SK-N-SH treated with all-trans-retinoic acid at 6 μM for 48 hours (cell line): ENCODE measurements around the gene CRAT.

Experiments
- ATAC-seq: fragments of 200-7000 bp; cut with Tn5 transposase; 3 replicates; pipeline ENCODE4 v1.9.1; 2020; ENCODE audit warnings: mild to moderate bottlenecking, moderate library complexity
- ARNTL ChIP-seq: fragments of 450-650 bp; formaldehyde crosslinking; IDR thresholded peaks from 2 replicates; pipeline ENCODE4 v1.5.0; 2020; ENCODE audit warnings: low read depth, mild to moderate bottlenecking, moderate library complexity, borderline replicate concordance
- BACH2 ChIP-seq: fragments of 250-450 bp; sonication (Bioruptor Pico); IDR thresholded peaks from 2 replicates; pipeline ENCODE4 v1.9.0; 2021; ENCODE audit warnings: mild to moderate bottlenecking, borderline replicate concordance
- CSDC2 ChIP-seq: fragments of 250-450 bp; sonication (Bioruptor Pico); IDR thresholded peaks from 2 replicates; pipeline ENCODE4 v1.5.0; 2020; ENCODE audit warnings: mild to moderate bottlenecking, moderate library complexity
- CSRNP3 ChIP-seq: fragments of 250-450 bp; sonication (Bioruptor Pico); IDR thresholded peaks from 2 replicates; pipeline ENCODE4 v1.5.1; 2021; ENCODE audit warnings: mild to moderate bottlenecking, moderate library complexity
- ESRRG ChIP-seq: fragments of 250-450 bp; sonication (Bioruptor Pico); IDR thresholded peaks from 2 replicates; pipeline ENCODE4 v1.6.1; 2021; ENCODE audit warnings: mild to moderate bottlenecking
- ISL1 ChIP-seq: fragments of 250-450 bp; sonication (Bioruptor Pico); IDR thresholded peaks from 2 replicates; pipeline ENCODE4 v2.1.2; 2022; ENCODE audit warnings: mild to moderate bottlenecking, moderate library complexity
- OSR1 ChIP-seq: fragments of 250-450 bp; sonication (Bioruptor Pico); IDR thresholded peaks from 2 replicates; pipeline ENCODE4 v1.8.0; 2022; ENCODE audit warnings: moderate library complexity, mild to moderate bottlenecking, inconsistent platforms
- PATZ1 ChIP-seq: fragments of 250-450 bp; sonication (Bioruptor Pico); IDR thresholded peaks from 2 replicates; pipeline ENCODE4 v1.8.0; 2020; ENCODE audit warnings: mild to moderate bottlenecking, moderate library complexity, borderline replicate concordance
- POU6F1 ChIP-seq: fragments of 250-450 bp; sonication (Bioruptor Pico); IDR thresholded peaks from 2 replicates; pipeline ENCODE4 v1.8.0; 2021; ENCODE audit warnings: low read depth, mild to moderate bottlenecking, moderate library complexity, borderline replicate concordance
- PPARA ChIP-seq: fragments of 250-450 bp; sonication (Bioruptor Pico); IDR thresholded peaks from 2 replicates; pipeline ENCODE4 v1.5.0; 2020; ENCODE audit warnings: mild to moderate bottlenecking, borderline replicate concordance
- RARB ChIP-seq: fragments of 250-450 bp; sonication (Bioruptor Pico); IDR thresholded peaks from 2 replicates; pipeline ENCODE4 v1.8.0; 2021; ENCODE audit warnings: mild to moderate bottlenecking, moderate library complexity
- SNAI2 ChIP-seq: fragments of 250-450 bp; sonication (Bioruptor Pico); IDR thresholded peaks from 2 replicates; pipeline ENCODE4 v1.5.0; 2020; ENCODE audit warnings: mild to moderate bottlenecking, moderate library complexity
- TCF4 ChIP-seq: fragments of 250-450 bp; sonication (Bioruptor Pico); IDR thresholded peaks from 2 replicates; pipeline ENCODE4 v1.8.0; 2021; ENCODE audit warnings: mild to moderate bottlenecking, moderate library complexity, borderline replicate concordance
- TOX ChIP-seq: fragments of 250-450 bp; sonication (Bioruptor Pico); IDR thresholded peaks from 2 replicates; pipeline ENCODE4 v1.8.0; 2021; ENCODE audit warnings: mild to moderate bottlenecking, moderate library complexity, borderline replicate concordance
- ZC3H10 ChIP-seq: fragments of 250-450 bp; sonication (Bioruptor Pico); IDR thresholded peaks from 2 replicates; pipeline ENCODE4 v1.5.1; 2021; ENCODE audit warnings: mild to moderate bottlenecking, moderate library complexity
- ZFP3 ChIP-seq: fragments of 250-450 bp; sonication (Bioruptor Pico); IDR thresholded peaks from 2 replicates; pipeline ENCODE4 v1.5.0; 2020; ENCODE audit warnings: mild to moderate bottlenecking, moderate library complexity
- ZFP30 ChIP-seq: fragments of 450-650 bp; formaldehyde crosslinking; IDR thresholded peaks from 2 replicates; pipeline ENCODE4 v1.5.0; 2022; ENCODE audit warnings: mild to moderate bottlenecking, moderate library complexity
- ZNF565 ChIP-seq: fragments of 450-650 bp; formaldehyde crosslinking; conservative IDR thresholded peaks from 2 replicates; pipeline ENCODE4 v1.5.0; 2020; ENCODE audit warnings: low read depth, mild to moderate bottlenecking, moderate library complexity
- ZNF70 ChIP-seq: fragments of 450-650 bp; formaldehyde crosslinking; IDR thresholded peaks from 2 replicates; pipeline ENCODE4 v1.5.0; 2020; ENCODE audit warnings: mild to moderate bottlenecking, moderate library complexity
- ZNF8 ChIP-seq: fragments of 450-650 bp; formaldehyde crosslinking; IDR thresholded peaks from 2 replicates; pipeline ENCODE4 v1.5.0; 2020; ENCODE audit warnings: mild to moderate bottlenecking, moderate library complexity
- TF ChIP-seq, protein P1 (sequence below): fragments of 250-450 bp; sonication (Bioruptor Pico); IDR thresholded peaks from 2 replicates; pipeline ENCODE4 v1.5.0; 2020; ENCODE audit warnings: mild to moderate bottlenecking, moderate library complexity

The CRAT gene

DNA sequence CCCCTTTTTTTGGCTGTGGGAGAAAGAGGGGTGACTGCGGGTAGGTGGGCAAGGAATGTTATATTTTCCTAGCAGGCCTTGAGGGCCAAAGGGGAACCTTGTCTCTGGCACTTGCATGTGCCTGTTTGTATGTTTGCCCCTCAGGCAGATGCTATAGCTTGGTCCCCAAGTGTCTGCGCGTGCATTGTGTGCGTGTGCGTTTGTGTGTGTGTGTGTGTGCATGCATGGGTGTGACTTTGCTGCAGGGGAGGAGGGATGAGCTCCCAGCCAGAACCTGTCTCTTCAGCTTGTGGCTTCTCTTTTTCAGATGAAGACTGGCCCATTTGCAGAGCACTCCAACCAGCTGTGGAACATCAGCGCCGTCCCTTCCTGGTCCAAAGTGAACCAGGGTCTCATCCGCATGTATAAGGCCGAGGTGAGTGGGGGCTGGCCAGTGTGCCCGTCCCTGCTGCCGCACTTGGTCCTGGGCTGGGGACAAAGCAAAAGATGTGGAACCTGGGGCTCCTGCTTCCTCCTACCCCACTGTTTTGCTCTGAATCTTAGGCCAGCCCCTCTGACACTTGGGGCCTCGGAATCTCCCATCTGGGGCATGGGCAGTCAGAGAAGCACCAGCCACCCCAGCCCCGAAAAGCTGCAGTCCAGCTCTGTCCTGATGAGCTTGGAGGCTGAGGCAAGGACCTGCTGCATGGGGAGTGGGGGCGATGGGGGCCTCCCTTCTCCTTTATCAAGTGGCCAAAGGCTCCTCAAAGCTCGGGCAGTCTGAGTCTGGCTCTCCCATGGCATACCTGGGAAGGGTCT, 31.7 kb upstream of the CRAT start:
- TF ChIP-seq ZC3H10 (no peak), ZNF565 (CRISPR knock-in tag) (no peak), ZNF8 (CRISPR knock-in tag) (no peak), ZNF70 (no peak), CSDC2 (no peak), ARNTL (CRISPR knock-in tag) (no peak), POU6F1 (CRISPR knock-in tag) (no peak), PATZ1 (CRISPR knock-in tag) (no peak), RARB (CRISPR knock-in tag) (no peak), BACH2 (CRISPR knock-in tag) (no peak), PPARA (CRISPR knock-in tag) (no peak), ZFP3 (CRISPR knock-in tag) (no peak), CSRNP3 (CRISPR knock-in tag) (no peak), ISL1 (CRISPR knock-in tag) (no peak), TCF4 (no peak), SNAI2 (CRISPR knock-in tag) (no peak), ZFP30 (CRISPR knock-in tag) (no peak), ESRRG (CRISPR knock-in tag) (no peak)
- TF ChIP-seq, protein P1, sequence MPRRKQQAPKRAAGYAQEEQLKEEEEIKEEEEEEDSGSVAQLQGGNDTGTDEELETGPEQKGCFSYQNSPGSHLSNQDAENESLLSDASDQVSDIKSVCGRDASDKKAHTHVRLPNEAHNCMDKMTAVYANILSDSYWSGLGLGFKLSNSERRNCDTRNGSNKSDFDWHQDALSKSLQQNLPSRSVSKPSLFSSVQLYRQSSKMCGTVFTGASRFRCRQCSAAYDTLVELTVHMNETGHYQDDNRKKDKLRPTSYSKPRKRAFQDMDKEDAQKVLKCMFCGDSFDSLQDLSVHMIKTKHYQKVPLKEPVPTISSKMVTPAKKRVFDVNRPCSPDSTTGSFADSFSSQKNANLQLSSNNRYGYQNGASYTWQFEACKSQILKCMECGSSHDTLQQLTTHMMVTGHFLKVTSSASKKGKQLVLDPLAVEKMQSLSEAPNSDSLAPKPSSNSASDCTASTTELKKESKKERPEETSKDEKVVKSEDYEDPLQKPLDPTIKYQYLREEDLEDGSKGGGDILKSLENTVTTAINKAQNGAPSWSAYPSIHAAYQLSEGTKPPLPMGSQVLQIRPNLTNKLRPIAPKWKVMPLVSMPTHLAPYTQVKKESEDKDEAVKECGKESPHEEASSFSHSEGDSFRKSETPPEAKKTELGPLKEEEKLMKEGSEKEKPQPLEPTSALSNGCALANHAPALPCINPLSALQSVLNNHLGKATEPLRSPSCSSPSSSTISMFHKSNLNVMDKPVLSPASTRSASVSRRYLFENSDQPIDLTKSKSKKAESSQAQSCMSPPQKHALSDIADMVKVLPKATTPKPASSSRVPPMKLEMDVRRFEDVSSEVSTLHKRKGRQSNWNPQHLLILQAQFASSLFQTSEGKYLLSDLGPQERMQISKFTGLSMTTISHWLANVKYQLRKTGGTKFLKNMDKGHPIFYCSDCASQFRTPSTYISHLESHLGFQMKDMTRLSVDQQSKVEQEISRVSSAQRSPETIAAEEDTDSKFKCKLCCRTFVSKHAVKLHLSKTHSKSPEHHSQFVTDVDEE (CRISPR knock-in tag) = no peak
- ATAC-seq = no peak

GRCh38 chr9:129141066-129142041, 30.8 kb upstream of the CRAT start:
- ATAC-seq = peak; percentile 5; the same call in 2 of the 3 replicates
- TF ChIP-seq ISL1 (CRISPR knock-in tag) = 0 out of 2 replicates have a peak, but pooled peaks have one; percentile 7
- no peak for TF ChIP-seq TOX
- 0 out of 2 replicates have a peak, but pooled peaks have one; percentile 16 for TF ChIP-seq ZFP3 (CRISPR knock-in tag)
- no peak for TF ChIP-seq SNAI2 (CRISPR knock-in tag)

- ATAC-seq = peak; percentile 32
- TF ChIP-seq OSR1 (CRISPR knock-in tag) = no peak
- peak; percentile 55; the same call in 1 of the 2 replicates for TF ChIP-seq CSDC2
- TF ChIP-seq PPARA (CRISPR knock-in tag) = no peak
- TF ChIP-seq ZFP3 (CRISPR knock-in tag) = peak; percentile 62
- TF ChIP-seq TCF4 = no peak
- no peak for TF ChIP-seq BACH2 (CRISPR knock-in tag)
- TF ChIP-seq, protein P1 (CRISPR knock-in tag) = peak; percentile 10; the same call in 1 of the 2 replicates
- no peak for TF ChIP-seq ZNF8 (CRISPR knock-in tag)
- 0 out of 2 replicates have a peak, but pooled peaks have one; percentile 45 for TF ChIP-seq SNAI2 (CRISPR knock-in tag)
- no peak for TF ChIP-seq ARNTL (CRISPR knock-in tag)
- no peak for TF ChIP-seq CSRNP3 (CRISPR knock-in tag)
Measured at GRCh38 chr9:129140397-129141065, 29.9 kb upstream of the CRAT start.
